Esophagus squamous epithelium (tissue), 4 donors: ENCODE measurements around the gene UQCRC2.

Source experiments
- CTCF ChIP-seq, 6 experiments: fragments of 450-650 bp in 4 of 6; fragments of 200-600 bp in 2 of 6; sonication (generic) in 2 of 6; IDR thresholded peaks; one replicate each; pipeline ENCODE4 v1.5.1; 2016 to 2019; ENCODE audit warnings: antibody characterized with exemption in 6 of 6, mild to moderate bottlenecking in 4 of 6, moderate library complexity in 4 of 6
- POLR2A ChIP-seq, 4 donors: fragments of 450-650 bp; IDR thresholded peaks; one replicate each; pipeline ENCODE4 v1.6.1; 2017; ENCODE audit warnings: antibody characterized with exemption in 4 of 4, mild to moderate bottlenecking in 4 of 4, moderate library complexity in 3 of 4

- TF ChIP-seq CTCF (IDR thresholded peaks at IDR 0.05) (no peak), POLR2A (IDR thresholded peaks at IDR 0.05) (no peak)
These were observed 52.6 kb downstream of the UQCRC2 start for GRCh38 chr16:22005746-22006145.
